SK-N-MC (cell line): ENCODE results near the gene ZNF613.
"Not testable (repeated sequence)": the region's sequence is repeated elsewhere in the genome, so short reads cannot be mapped to it uniquely, and the experiment has no call there.

Experiments used
- DNase-seq: peaks from one replicate; pipeline ENCODE4 v3.0.0-alpha.2; 2011; ENCODE audit warnings: low read depth, low spot score
- H3K27ac ChIP-seq: fragments of 200-600 bp; sonication (generic); 2 replicates; pipeline ENCODE4 v1.5.1; 2016; ENCODE audit warnings: mixed run types
- H3K36me3 ChIP-seq: fragments of 200-600 bp; sonication (generic); 2 replicates; pipeline ENCODE4 v1.6.1; 2017; ENCODE audit warnings: antibody characterized with exemption, low read length, mixed read lengths; ENCODE audit not compliant: insufficient read depth
- H3K4me3 ChIP-seq: fragments of 200-600 bp; sonication (generic); 2 replicates; pipeline ENCODE4 v1.5.1; 2016
- H3K9ac ChIP-seq: fragments of 200-600 bp; sonication (generic); 2 replicates; pipeline ENCODE4 v1.8.0; 2017; ENCODE audit warnings: mixed run types, mixed read lengths; ENCODE audit not compliant: insufficient read length
- H3K9me3 ChIP-seq: fragments of 200-600 bp; sonication (generic); 2 replicates; pipeline ENCODE4 v1.6.1; 2017; ENCODE audit warnings: low read depth, mild to moderate bottlenecking, antibody characterized with exemption, low read length, moderate library complexity, mixed read lengths
- EZH2 ChIP-seq: fragments of 200-600 bp; sonication (generic); IDR thresholded peaks from one replicate; pipeline ENCODE4 v1.6.1; 2017; ENCODE audit warnings: antibody characterized with exemption
- FOXP2 ChIP-seq: optimal IDR thresholded peaks from 2 replicates; pipeline ENCODE3; 2011; ENCODE audit warnings: mild to moderate bottlenecking, moderate library complexity; ENCODE audit not compliant: insufficient read depth; ENCODE audit errors: extremely low read length, control extremely low read depth
- POLR2AphosphoS5 ChIP-seq: IDR thresholded peaks from 2 replicates; pipeline ENCODE4 v1.6.1; 2012; ENCODE audit warnings: mild to moderate bottlenecking, low read depth, low read length, borderline replicate concordance

Gene ZNF613

GRCh38 chr19:51926426-51926783 lies 867 bp upstream of the ZNF613 start:
- Histone ChIP-seq H3K36me3 (peaks cover 22% of the 10 kb centered on the region), H3K27ac (peak overlapping the region; percentile 88; the same call in 1 of the 2 replicates), H3K9me3 (peaks cover 9% of the 10 kb centered on the region; the same call in 1 of the 2 replicates), H3K4me3 (peak overlapping the region; percentile 88), H3K9ac (no peak overlapping the region)
- TF ChIP-seq EZH2 (no peak), FOXP2 (no peak), POLR2AphosphoS5 (no peak)
- no peak for DNase-seq

- Histone ChIP-seq H3K9me3 (peaks cover 9% of the 10 kb centered on the region; the same call in 1 of the 2 replicates), H3K27ac (no peak overlapping the region), H3K36me3 (peaks cover 32% of the 10 kb centered on the region), H3K9ac (peak overlapping the region; percentile 89), H3K4me3 (peak overlapping the region; percentile 88)
- TF ChIP-seq EZH2 (no peak), POLR2AphosphoS5 (no peak), FOXP2 (no peak)
- no peak for DNase-seq
Observed at GRCh38 chr19:51927859-51928258, 587 bp downstream of the ZNF613 start.

GRCh38 chr19:51931921-51932320 lies 4.6 kb downstream of the ZNF613 start:
- no peak for DNase-seq
- Histone ChIP-seq H3K36me3 (peaks cover 61% of the 10 kb centered on the region), H3K9me3 (0 out of 2 replicates have a peak, but pooled peaks cover 3% of the 10 kb centered on the region)

GRCh38 chr19:51938936-51939335 lies 11.7 kb downstream of the ZNF613 start:
- H3K27ac ChIP-seq = no peak overlapping the region

More at GRCh38 chr19:51931921-51932320, 4.6 kb downstream of the ZNF613 start:
- Histone ChIP-seq H3K27ac (no peak overlapping the region), H3K4me3 (no peak overlapping the region), H3K9ac (no peak overlapping the region)
- TF ChIP-seq POLR2AphosphoS5 (no peak), FOXP2 (no peak), EZH2 (no peak)

GRCh38 chr19:51944798-51945552 lies 17.7 kb downstream of the ZNF613 start:
- Histone ChIP-seq H3K36me3 (peaks cover 58% of the 10 kb centered on the region), H3K9ac (no peak overlapping the region), H3K27ac (no peak overlapping the region), H3K9me3 (peaks cover 34% of the 10 kb centered on the region), H3K4me3 (no peak overlapping the region)
- TF ChIP-seq EZH2 = no peak
- TF ChIP-seq POLR2AphosphoS5 = no peak
- TF ChIP-seq FOXP2 = no peak
- no peak for DNase-seq

More at GRCh38 chr19:51938936-51939335, 11.7 kb downstream of the ZNF613 start:
- no peak for TF ChIP-seq EZH2
- TF ChIP-seq FOXP2 = no peak
- TF ChIP-seq POLR2AphosphoS5 = no peak
- Histone ChIP-seq H3K4me3 (no peak overlapping the region), H3K36me3 (peaks cover 72% of the 10 kb centered on the region), H3K9ac (no peak overlapping the region), H3K9me3 (peaks cover 14% of the 10 kb centered on the region)
- DNase-seq = no peak

- no peak overlapping the region for H3K4me3 ChIP-seq
Observed at GRCh38 chr19:51946602-51947001, 19.3 kb downstream of the ZNF613 start.

GRCh38 chr19:51948975-51949374 lies 21.7 kb downstream of the ZNF613 start:
- peaks cover 20% of the 10 kb centered on the region for H3K9me3 ChIP-seq

More at GRCh38 chr19:51946602-51947001, 19.3 kb downstream of the ZNF613 start:
- Histone ChIP-seq H3K9me3 (peaks cover 34% of the 10 kb centered on the region), H3K9ac (no peak overlapping the region), H3K27ac (no peak overlapping the region), H3K36me3 (peaks cover 44% of the 10 kb centered on the region)
- no peak for DNase-seq
- TF ChIP-seq POLR2AphosphoS5 (no peak), FOXP2 (no peak), EZH2 (no peak)

GRCh38 chr19:51957846-51958245 lies 30.6 kb downstream of the ZNF613 start:
- not testable (repeated sequence) for H3K36me3 ChIP-seq, H3K9ac ChIP-seq, H3K27ac ChIP-seq, DNase-seq, H3K4me3 ChIP-seq, H3K9me3 ChIP-seq

More at GRCh38 chr19:51948975-51949374, 21.7 kb downstream of the ZNF613 start:
- H3K36me3 ChIP-seq = peaks cover 20% of the 10 kb centered on the region
- TF ChIP-seq POLR2AphosphoS5 (no peak), FOXP2 (no peak), EZH2 (no peak)
- no peak for DNase-seq
- H3K27ac ChIP-seq = no peak overlapping the region
- no peak overlapping the region for H3K4me3 ChIP-seq
- no peak overlapping the region for H3K9ac ChIP-seq
